SHP77 (cell line): ENCODE results near the gene TFAP2B.

Experiments used
- DNase-seq, 2 experiments: peaks; one replicate each; lab custom pipeline; 2025; lab: John Stamatoyannopoulos, UW

Gene TFAP2B

GRCh38 chr6:50848989-50849795, 30.5 kb downstream of the TFAP2B start:
- no peak for DNase-seq

GRCh38 chr6:50849796-50850180, 31.1 kb downstream of the TFAP2B start:
- DNase-seq, result no peak

- DNase-seq, result no peak
Measured at GRCh38 chr6:50850223-50851048, 31.8 kb downstream of the TFAP2B start.

- DNase-seq, result no peak
Measured at GRCh38 chr6:50851049-50851845, 32.6 kb downstream of the TFAP2B start.

- no peak for DNase-seq
Measured at GRCh38 chr6:50853939-50854338, 35.3 kb downstream of the TFAP2B start.

- DNase-seq, result no peak
Measured at GRCh38 chr6:50861692-50862091, 43.0 kb downstream of the TFAP2B start.

- DNase-seq, result no peak
Measured at GRCh38 chr6:50862176-50862575, 43.5 kb downstream of the TFAP2B start.

GRCh38 chr6:50864601-50865000, 45.9 kb downstream of the TFAP2B start:
- no peak for DNase-seq

GRCh38 chr6:50868466-50868865, 49.8 kb downstream of the TFAP2B start:
- DNase-seq, result no peak

- no peak for DNase-seq
Measured at GRCh38 chr6:50873167-50873566, 54.5 kb downstream of the TFAP2B start.

- no peak for DNase-seq
Measured at GRCh38 chr6:50884364-50884763, 65.7 kb downstream of the TFAP2B start.

GRCh38 chr6:50887112-50887511, 68.4 kb downstream of the TFAP2B start:
- no peak for DNase-seq

- no peak for DNase-seq
Measured at GRCh38 chr6:50889497-50889896, 70.8 kb downstream of the TFAP2B start.

GRCh38 chr6:50889935-50890334, 71.3 kb downstream of the TFAP2B start:
- DNase-seq, result no peak

- no peak for DNase-seq
Measured at GRCh38 chr6:50890579-50890978, 71.9 kb downstream of the TFAP2B start.

GRCh38 chr6:50891290-50891689, 72.6 kb downstream of the TFAP2B start:
- DNase-seq, result no peak
